SJCRH30 (cell line): Measurements from ENCODE around the gene FAM20A. TPM values are rescaled to one million over a fixed set of nuclear protein-coding genes. Genes with fewer than 3 reads are reported as not detected.

Experiments
- DNase-seq, 2 experiments: peaks; one replicate each; pipeline ENCODE4 v3.0.0-alpha.2; 2015 to 2020
- H3K27ac ChIP-seq: fragments of 250-450 bp; sonication (Bioruptor Pico); 2 replicates; pipeline ENCODE4 v1.5.1; 2020; ENCODE audit warnings: mild to moderate bottlenecking, moderate library complexity
- H3K27me3 ChIP-seq: fragments of 250-450 bp; sonication (Bioruptor Pico); 2 replicates; pipeline ENCODE4 v1.5.1; 2020; ENCODE audit warnings: mild to moderate bottlenecking, moderate library complexity
- H3K36me3 ChIP-seq: fragments of 250-450 bp; sonication (Bioruptor Pico); 2 replicates; pipeline ENCODE4 v1.5.1; 2020; ENCODE audit warnings: mild to moderate bottlenecking, moderate library complexity
- H3K4me1 ChIP-seq: fragments of 250-450 bp; sonication (Bioruptor Pico); 2 replicates; pipeline ENCODE4 v1.5.1; 2020; ENCODE audit warnings: mild to moderate bottlenecking, moderate library complexity
- H3K4me3 ChIP-seq: fragments of 250-450 bp; sonication (Bioruptor Pico); 2 replicates; pipeline ENCODE4 v1.5.1; 2020; ENCODE audit warnings: mild to moderate bottlenecking, moderate library complexity
- H3K9me3 ChIP-seq: fragments of 250-450 bp; sonication (Bioruptor Pico); replicated peaks from 2 replicates; pipeline ENCODE4 v1.5.1; 2020; ENCODE audit warnings: mild to moderate bottlenecking, moderate library complexity
- total RNA-seq: library from RNA; depleted of rRNA; stranded (reverse); fragments of >200 nt; shearing (Covaris generic); gene quantifications from 2 replicates; pipeline ENCODE4 v1.2.3, GENCODE V29; 2014; rRNA removed

The FAM20A gene
- total RNA-seq: 0.86 and 1.0 TPM in 2 replicates

DNA sequence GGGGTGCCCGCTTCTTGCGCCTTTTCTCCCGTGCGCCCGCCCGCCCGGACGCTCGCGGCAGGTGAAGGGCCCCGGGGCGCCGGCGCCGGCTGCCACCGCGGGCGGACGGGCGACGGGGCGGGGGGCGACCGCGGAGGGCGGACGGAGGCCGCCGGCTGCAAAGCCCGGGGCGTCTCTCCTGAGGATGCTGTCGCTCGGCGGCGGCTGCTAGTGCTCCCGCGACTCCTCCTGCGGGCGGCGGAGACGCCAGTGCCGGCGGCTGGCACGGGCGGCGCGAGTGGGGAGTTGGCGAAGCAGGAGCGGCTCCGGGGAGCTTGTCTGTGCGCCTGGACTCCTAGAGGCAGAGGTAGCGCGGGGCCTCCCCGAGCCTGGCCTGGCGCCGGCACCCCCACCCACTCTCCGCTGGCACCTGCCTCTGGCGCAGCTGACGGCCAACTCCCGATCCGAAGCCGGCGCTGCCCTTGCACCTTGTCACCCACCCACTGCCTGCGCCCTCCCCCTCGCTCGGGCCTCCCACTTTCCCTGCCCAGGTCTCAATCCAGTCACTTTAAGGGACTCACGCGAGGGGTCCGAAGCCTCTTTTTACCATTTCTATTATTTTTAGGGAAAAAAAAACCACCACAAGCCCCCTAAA, at the start of gene FAM20A:
FAM20A (minus strand) TSS at position 437 of the 634 bp plus-strand sequence. CDS start 701 bp downstream, outside the sequence.
- peak in 1 of 2 experiments; percentile 19 for DNase-seq
- peak within 1 kb of the TSS; percentile 12 for H3K27ac ChIP-seq

DNA sequence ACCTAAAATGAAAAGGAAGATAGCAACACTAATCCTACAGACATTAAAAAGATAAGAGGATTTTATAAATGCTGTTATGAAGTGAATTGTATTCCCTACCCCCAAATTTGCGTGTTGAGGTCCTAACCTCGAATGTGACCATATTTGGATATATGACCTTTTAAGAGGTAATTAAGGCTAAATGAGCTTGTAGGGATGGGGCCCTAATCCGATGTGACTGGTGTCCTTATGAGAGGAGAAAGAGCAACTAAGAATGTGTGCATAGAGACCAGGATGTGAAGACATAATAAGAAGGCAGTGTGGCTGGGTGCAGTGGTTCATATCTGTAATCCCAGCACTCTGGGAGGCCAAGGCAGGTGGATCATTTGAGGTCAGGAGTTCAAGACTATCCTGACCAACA, 48.2 kb upstream of the FAM20A start:
- Histone ChIP-seq H3K27ac (no peak overlapping the region), H3K27me3 (no peaks in the 10 kb centered on the region), H3K4me1 (no peaks in the 10 kb centered on the region), H3K4me3 (no peak overlapping the region), H3K36me3 (no peaks in the 10 kb centered on the region), H3K9me3 (peaks cover 3% of the 10 kb centered on the region; the same call in 1 of the 2 replicates)
- DNase-seq: no peak

More for the DNA sequence above, at the start of gene FAM20A:
- H3K4me1 ChIP-seq: 0 out of 2 replicates have a peak, but pooled peaks cover 1% of the 10 kb centered on the region
- no peaks in the 10 kb centered on the region for H3K36me3 ChIP-seq
- no peaks in the 10 kb centered on the region for H3K9me3 ChIP-seq
- peak within 1 kb of the TSS; percentile 59 for H3K4me3 ChIP-seq
- H3K27me3 ChIP-seq: no peaks in the 10 kb centered on the region

DNA sequence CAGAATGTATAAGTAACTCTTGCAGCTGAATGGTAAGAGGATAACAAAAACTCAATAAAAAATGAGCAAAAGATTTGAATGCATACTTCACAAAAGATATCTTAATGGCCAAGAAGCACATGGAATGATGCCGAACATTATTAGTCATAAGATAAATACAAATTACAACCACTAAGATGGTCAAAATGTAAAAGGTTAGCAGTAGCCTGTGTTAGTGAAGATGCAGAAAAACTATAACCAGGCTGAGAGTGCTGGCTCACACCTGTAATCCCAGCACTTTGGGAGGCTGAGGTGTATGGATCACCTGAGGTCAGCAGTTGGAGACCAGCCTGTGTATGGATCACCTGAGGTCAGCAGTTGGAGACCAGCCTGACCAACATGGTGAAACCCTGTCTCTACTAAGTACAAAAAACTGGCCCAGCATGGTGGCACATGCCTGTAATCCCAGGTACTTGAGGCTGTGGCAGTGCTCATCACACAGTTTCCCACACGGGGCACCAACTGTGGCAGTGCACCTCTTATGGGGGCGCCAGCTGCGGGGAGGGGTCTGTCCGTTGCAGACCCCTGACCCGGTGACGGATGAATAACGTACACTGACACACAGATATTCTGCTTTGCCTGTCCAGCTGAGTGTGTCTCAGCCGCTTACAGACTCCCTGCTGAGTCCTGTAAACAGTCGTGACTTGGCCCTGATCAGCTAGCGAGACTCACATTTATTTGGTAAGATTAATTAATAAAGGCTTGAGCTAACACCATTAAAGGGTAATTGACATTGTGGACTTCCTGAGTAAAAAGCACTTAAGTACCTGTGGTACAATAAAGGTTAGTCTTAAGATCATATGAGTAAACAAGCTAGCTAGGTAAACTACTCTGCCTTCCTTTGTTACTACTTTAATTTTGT, 45.7 kb upstream of the FAM20A start:
- H3K4me1 ChIP-seq: no peaks in the 10 kb centered on the region
- H3K4me3 ChIP-seq: no peak overlapping the region
- no peak for DNase-seq
- H3K36me3 ChIP-seq: no peaks in the 10 kb centered on the region
- H3K9me3 ChIP-seq: peaks cover 3% of the 10 kb centered on the region; the same call in 1 of the 2 replicates
- no peaks in the 10 kb centered on the region for H3K27me3 ChIP-seq
- no peak overlapping the region for H3K27ac ChIP-seq

DNA sequence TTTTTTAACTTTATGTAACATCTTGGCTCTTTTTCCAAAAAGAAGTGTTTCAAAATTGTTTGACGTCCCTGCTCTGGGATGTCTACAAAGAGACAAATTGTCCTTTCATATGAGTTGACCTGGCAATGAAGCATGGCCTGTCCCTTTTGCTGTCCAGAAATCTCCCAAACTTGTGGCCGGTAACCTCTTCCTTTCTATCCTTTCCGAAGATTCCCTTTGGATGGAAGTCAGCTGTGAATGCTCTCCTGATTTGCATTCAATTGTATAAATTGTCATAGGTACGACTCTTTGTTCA, 40.9 kb upstream of the FAM20A start:
- Histone ChIP-seq H3K27me3 (no peaks in the 10 kb centered on the region), H3K4me1 (no peaks in the 10 kb centered on the region), H3K36me3 (no peaks in the 10 kb centered on the region), H3K27ac (no peak overlapping the region), H3K4me3 (no peak overlapping the region), H3K9me3 (no peaks in the 10 kb centered on the region)
- DNase-seq: no peak

DNA sequence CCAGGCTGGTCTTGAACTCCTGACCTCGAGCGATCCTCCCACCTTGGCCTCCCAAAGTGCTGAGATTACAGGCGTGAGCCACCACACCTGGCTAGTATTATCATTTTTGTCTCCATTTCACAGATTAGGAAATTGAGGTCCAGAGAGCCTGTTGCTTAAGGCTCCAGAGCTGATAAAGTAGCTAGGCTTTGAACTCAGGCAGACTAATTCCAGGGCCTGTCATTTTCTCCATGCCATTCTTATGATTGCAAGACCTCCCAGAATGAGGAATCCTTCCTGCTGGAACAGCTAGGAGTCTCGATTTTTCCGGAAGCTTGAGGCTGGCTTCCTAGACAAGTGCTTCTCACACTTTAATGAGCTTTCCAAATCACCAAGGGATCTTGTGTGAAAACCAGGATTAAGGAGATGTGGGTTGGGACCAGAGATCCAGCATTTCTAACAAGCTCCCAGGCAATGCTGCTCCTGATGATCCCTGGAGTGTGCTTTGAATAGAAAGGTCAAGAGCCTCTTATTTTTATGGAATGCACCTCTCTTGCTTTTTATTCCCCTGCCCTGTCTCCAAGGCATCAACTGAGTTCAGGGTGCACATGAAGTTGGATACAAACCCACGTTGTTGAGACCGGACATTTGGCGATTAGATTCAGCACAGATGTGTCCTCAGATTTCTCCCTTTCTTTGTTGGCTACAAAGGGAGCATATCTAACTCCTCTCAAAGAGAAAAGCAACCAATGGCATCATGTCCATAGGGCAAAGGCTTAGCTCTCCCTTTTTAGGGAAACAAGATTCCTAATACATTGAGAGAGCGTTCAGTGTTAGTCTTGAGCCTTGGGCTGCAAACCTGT, 40.3 kb upstream of the FAM20A start:
- Histone ChIP-seq H3K36me3 (no peaks in the 10 kb centered on the region), H3K4me3 (no peak overlapping the region), H3K4me1 (no peaks in the 10 kb centered on the region), H3K27me3 (no peaks in the 10 kb centered on the region), H3K9me3 (no peaks in the 10 kb centered on the region), H3K27ac (no peak overlapping the region)
- DNase-seq: no peak

DNA sequence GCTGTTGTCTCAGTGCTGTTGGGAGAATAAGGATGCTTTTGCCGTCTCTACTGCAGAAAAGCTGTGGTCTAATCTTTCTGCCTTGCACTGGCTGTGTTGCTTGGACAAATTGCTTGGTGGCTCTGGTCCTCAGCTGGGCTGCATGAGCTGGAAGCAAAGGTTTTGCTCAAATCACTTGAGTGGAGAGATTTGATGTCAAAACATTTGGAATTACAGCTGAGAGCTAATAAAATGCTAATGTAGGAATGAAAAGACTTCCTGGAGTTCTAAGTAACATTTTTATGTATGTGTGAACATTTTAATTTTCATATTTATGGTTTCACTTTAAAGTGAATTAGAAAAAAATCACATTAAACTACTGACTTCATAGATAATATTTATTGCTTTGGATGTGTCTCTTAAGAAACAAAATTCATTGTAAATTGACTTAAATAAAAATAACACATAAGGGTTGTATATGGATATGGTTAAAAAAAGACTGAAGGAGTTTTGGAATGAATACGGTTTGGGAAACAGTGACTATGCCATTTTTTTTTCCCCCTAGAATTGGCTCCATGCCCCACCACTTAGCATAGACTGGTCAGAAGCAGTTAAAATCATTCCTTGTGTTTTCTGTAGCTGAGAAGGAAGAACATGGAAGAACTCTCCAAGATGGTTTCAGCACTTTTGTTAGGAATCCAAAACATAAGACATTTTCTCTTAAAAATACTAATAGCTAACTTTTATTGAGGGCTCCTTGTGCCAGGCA, 39.2 kb upstream of the FAM20A start:
- Histone ChIP-seq H3K9me3 (no peaks in the 10 kb centered on the region), H3K4me1 (no peaks in the 10 kb centered on the region), H3K36me3 (no peaks in the 10 kb centered on the region), H3K27me3 (no peaks in the 10 kb centered on the region), H3K27ac (no peak overlapping the region), H3K4me3 (no peak overlapping the region)
- DNase-seq: peak in 1 of 2 experiments; percentile 14

DNA sequence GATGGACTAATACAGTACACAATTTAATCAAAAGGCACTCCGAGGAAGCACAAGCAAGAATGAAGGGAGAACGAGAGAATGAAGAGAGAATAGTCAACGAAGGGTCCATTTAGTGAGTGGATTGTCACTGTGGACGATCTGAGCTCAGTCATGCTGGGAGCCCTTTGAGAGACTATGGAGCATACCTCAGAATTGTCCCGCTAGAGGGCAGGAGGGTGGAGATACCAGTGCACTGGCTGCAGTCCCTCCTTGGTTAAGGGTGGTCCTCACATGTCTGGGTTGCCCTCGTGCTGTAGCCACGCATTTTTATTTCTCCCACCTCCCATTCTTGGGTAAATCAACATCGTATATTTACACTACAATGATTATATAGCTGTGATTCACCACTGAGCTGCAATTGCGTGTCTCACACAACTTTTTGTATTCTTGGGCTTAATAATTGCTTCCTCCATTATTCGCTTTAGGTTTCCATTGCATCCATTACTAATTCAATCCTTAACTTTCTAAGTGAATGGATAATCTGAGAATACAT, 33.2 kb upstream of the FAM20A start:
- Histone ChIP-seq H3K4me3 (no peak overlapping the region), H3K27me3 (no peaks in the 10 kb centered on the region), H3K9me3 (no peaks in the 10 kb centered on the region; the same call in 1 of the 2 replicates), H3K27ac (no peak overlapping the region), H3K4me1 (no peaks in the 10 kb centered on the region), H3K36me3 (no peaks in the 10 kb centered on the region)
- DNase-seq: no peak

DNA sequence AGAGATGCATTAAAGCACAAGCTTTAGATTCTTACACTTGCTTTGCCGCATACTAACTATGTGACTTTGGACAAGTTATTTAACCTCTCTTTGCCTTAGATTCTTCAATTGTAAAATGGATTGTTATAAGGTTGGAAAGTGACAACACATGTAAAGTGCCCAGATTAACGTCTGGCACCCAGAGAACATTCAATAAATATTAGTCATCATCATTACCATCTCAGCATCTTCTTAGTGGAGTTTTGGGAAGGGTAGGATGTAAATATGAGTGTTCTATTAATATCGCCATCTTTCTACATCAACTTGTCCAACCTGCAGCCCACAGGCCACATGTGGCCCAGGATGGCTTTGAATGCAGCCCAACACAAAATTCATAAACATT, 27.4 kb upstream of the FAM20A start:
- Histone ChIP-seq H3K9me3 (no peaks in the 10 kb centered on the region; the same call in 1 of the 2 replicates), H3K4me3 (no peak overlapping the region), H3K27ac (no peak overlapping the region), H3K27me3 (no peaks in the 10 kb centered on the region), H3K4me1 (peaks cover 16% of the 10 kb centered on the region), H3K36me3 (no peaks in the 10 kb centered on the region)
- DNase-seq: no peak

DNA sequence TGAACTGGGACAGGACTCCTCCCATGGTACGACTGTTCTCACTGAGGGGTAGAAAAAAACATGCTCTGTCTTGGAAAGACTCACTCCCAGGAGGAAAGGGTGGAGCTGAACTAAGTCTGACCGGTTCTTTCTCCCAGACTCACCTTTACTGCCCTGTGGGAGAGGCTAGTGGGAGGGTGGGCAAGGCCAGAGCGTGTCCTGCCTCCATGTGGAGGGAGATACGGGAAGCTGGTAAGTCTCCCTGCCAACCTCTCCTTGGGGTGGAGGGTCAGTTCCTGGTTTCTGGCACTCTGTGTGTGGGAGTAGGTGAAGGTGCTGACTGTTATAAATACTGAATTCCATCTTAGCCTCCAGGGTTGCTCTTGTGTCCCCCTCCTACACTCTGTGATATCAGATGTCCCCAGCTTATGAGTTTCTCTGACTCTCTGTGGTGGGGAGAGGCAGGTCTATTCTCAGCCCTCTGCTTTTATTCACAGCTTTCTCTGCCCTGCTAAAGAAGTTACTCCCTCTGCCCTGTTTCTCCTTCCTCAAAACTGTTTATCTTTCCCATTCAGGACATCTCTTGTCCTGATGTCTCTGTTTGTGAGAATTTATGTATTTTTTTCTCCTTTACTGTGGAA, 26.9 kb upstream of the FAM20A start:
- peaks cover 21% of the 10 kb centered on the region for H3K4me1 ChIP-seq

DNA sequence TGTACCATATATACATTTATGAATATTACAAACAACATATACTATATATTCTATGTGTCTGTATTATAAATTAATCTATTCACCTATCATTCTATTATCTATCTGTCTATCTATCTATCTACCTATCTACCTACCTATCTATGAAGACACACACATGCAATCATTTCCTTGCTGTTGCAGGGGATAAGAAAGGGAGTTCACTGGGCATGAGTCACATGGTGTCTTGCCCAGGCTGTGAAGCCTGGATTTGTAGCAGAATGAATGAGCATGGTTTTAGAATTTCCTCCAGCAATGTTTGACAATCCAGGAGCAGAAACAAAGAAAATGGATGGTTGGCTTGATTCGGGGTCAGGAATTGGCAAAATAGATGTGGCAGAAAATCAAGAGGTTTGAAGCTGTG, 23.2 kb upstream of the FAM20A start:
- Histone ChIP-seq H3K4me1 (peaks cover 30% of the 10 kb centered on the region), H3K27ac (no peak overlapping the region), H3K27me3 (no peaks in the 10 kb centered on the region), H3K36me3 (no peaks in the 10 kb centered on the region), H3K9me3 (no peaks in the 10 kb centered on the region), H3K4me3 (no peak overlapping the region)
- no peak for DNase-seq

More for the DNA sequence above, 26.9 kb upstream of the FAM20A start:
- no peak overlapping the region for H3K4me3 ChIP-seq
- H3K27me3 ChIP-seq: no peaks in the 10 kb centered on the region
- no peaks in the 10 kb centered on the region for H3K9me3 ChIP-seq
- peak in 1 of 2 experiments; percentile 13 for DNase-seq
- no peak overlapping the region for H3K27ac ChIP-seq
- H3K36me3 ChIP-seq: no peaks in the 10 kb centered on the region

DNA sequence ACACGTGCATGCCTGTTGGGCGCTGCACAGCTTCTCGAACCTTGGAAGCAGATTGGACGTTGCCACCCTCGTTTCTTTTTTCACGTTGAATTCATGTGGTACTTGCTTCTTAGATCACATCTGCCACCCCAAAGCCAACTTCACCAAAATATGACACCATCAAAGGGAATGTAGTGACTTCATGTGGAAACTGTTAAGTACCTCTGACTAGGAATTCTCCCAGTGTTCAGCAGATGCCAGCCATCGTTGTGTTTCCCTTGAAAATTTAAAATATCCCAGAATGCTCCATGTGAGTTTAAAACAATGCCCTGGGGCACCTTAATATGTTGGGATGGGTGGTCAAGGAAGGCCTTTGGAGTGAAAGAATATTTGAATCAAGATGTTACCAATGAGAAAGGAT, 22.6 kb upstream of the FAM20A start:
- Histone ChIP-seq H3K4me1 (peaks cover 30% of the 10 kb centered on the region), H3K4me3 (no peak overlapping the region), H3K9me3 (no peaks in the 10 kb centered on the region), H3K27me3 (no peaks in the 10 kb centered on the region), H3K36me3 (no peaks in the 10 kb centered on the region), H3K27ac (peak overlapping the region; percentile 50; the same call in 1 of the 2 replicates)
- DNase-seq: no peak

DNA sequence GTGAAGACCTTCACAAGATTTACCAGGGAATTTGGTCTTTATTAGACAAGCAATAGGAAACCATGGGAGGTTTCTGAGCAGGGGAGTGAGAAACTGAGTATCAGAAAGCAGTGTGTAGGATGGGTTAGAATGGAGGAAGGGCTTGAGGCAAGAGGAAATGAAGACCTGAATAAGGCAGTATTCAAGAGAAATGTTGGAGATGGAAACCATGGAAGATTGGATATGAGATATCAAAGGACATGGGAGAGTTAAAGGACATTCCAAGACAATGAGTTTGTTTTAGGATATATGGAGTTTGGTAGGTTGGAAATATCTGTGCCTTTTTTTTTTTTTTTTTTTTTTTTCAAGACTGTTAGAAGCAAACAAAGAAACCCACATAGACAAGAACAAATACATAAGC, 21.3 kb upstream of the FAM20A start:
- no peaks in the 10 kb centered on the region for H3K9me3 ChIP-seq
- no peaks in the 10 kb centered on the region for H3K27me3 ChIP-seq
- H3K27ac ChIP-seq: no peak overlapping the region; the same call in 1 of the 2 replicates
- peaks cover 26% of the 10 kb centered on the region for H3K4me1 ChIP-seq
- DNase-seq: no peak
- no peaks in the 10 kb centered on the region for H3K36me3 ChIP-seq
- no peak overlapping the region for H3K4me3 ChIP-seq

DNA sequence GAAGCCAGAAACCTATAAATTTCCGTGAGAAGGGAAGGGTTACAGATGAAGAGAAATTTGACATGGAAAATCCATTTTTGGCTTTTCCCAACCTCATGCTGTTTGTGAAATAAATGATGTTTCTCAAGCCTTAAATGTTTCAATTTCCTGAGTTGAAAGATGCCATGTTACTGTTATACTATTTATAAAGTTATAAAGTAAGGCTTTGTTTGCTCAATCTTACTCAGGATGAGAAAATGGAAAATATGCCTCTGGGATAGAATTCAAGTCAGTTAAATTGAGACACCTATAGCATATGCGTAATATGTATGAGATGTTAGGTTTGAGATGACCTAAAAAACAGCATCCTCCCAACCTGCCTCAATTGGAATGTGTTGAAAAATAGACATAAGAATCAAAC, 19.9 kb upstream of the FAM20A start:
- Histone ChIP-seq H3K4me1 (peaks cover 26% of the 10 kb centered on the region), H3K36me3 (no peaks in the 10 kb centered on the region), H3K27me3 (no peaks in the 10 kb centered on the region), H3K4me3 (no peak overlapping the region), H3K9me3 (no peaks in the 10 kb centered on the region), H3K27ac (no peak overlapping the region)
- DNase-seq: no peak
